H1 (cell line): Measurements from ENCODE around the gene LRRC2. TPM values are rescaled to one million over a fixed set of nuclear protein-coding genes. Genes with fewer than 3 reads are reported as not detected.

ENCODE experiments used
- ASH2L ChIP-seq: fragments of 200-600, 300-600 bp; sonication (generic); IDR thresholded peaks from one replicate; pipeline ENCODE4 v1.7.1; 2017; ENCODE audit warnings: low read length
- CBX5 ChIP-seq: fragments of 300-800, 300-1000 bp; sonication (generic); IDR thresholded peaks from 2 replicates; pipeline ENCODE4 v1.7.1; 2016; ENCODE audit warnings: antibody characterized with exemption, low read length, low read depth
- CHD1 ChIP-seq: IDR thresholded peaks from 2 replicates; pipeline ENCODE4 v1.6.1; 2012; ENCODE audit warnings: low read depth, low read length, improper control_type of control experiment
- NANOG ChIP-seq: IDR thresholded peaks from 2 replicates; pipeline ENCODE4 v1.6.1; 2011; ENCODE audit warnings: low read length, low read depth, mild to moderate bottlenecking, inconsistent platforms; ENCODE audit not compliant: insufficient read depth, poor library complexity, severe bottlenecking
- polyA plus RNA-seq, 7 experiments: library from polyadenylated mRNA; depleted of rRNA in 3 of 7; stranded (reverse) in 5 of 7; unstranded in 2 of 7; fragments of >200 nt in 5 of 7; fragments of 200-250 nt in 2 of 7; gene quantifications; 1 replicate in 5 of 7; 2 replicates in 1 of 7; 4 replicates in 1 of 7; pipeline versions ENCODE4 v1.2.1 to v1.2.3, GENCODE V29; 2011 to 2013; ENCODE audit warnings: missing spikeins in 2 of 7, mixed read lengths in 2 of 7
- total RNA-seq: library from RNA; stranded (reverse); fragmentation: NEBNext Ultra II Directional; extraction: Animal tissue kit (Norgen Biotek cat#: 25700); gene quantifications from 2 replicates; pipeline ENCODE4 v1.2.1, GENCODE V29; 2021
- TF ChIP-seq, protein P1 (sequence below), 3 experiments: IDR thresholded peaks; 1 replicate in 2 of 3; 2 replicates in 1 of 3; pipeline versions ENCODE4 v1.5.1 to v1.6.1; 2011; ENCODE audit warnings: low read length in 3 of 3, mild to moderate bottlenecking in 3 of 3, inconsistent platforms in 2 of 3, low read depth in 1 of 3, moderate library complexity in 1 of 3; ENCODE audit not compliant: insufficient read depth in 1 of 3; ENCODE audit errors: control extremely low read depth in 1 of 3

LRRC2 gene
- total and polyA plus RNA-seq, 2 of the 8 experiments (the other 6 are each of a cell fraction or from before 2014, with no cell fraction given), result 1.4 to 6.4 TPM

DNA sequence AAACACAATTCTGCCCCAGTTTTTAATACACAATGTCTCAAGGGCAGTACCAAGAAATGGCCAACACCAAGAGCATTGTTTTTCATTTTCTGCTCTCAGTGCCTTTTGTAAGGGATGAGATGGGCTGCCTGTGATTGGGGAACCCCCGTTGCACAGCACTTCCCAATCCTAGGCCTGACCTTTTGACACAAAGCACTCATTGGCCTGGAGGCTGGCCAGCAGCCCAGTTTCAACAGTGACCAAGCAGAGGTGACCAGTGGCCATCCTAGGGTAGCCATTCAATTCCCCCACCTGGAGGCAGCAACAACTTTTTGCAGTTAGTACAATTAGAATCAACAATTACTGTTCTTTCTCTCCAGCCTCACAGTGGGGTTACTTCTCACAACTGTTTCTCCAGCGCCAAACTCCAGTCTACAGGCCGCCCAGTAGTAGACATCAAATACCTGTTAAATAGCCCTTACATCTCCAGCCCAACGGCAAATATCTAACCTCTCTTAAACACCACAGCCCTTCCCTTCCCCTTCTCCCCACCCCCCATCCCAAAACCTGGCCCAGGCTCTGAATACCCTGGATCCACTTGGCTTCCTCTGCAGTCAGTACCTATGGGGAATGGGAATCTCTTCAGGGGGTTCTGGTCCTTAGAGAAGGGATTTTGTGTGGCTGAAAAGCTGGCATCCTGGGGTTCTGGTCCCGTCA is 8.9 kb upstream of the LRRC2 start (continued):
- TF ChIP-seq, protein P1, sequence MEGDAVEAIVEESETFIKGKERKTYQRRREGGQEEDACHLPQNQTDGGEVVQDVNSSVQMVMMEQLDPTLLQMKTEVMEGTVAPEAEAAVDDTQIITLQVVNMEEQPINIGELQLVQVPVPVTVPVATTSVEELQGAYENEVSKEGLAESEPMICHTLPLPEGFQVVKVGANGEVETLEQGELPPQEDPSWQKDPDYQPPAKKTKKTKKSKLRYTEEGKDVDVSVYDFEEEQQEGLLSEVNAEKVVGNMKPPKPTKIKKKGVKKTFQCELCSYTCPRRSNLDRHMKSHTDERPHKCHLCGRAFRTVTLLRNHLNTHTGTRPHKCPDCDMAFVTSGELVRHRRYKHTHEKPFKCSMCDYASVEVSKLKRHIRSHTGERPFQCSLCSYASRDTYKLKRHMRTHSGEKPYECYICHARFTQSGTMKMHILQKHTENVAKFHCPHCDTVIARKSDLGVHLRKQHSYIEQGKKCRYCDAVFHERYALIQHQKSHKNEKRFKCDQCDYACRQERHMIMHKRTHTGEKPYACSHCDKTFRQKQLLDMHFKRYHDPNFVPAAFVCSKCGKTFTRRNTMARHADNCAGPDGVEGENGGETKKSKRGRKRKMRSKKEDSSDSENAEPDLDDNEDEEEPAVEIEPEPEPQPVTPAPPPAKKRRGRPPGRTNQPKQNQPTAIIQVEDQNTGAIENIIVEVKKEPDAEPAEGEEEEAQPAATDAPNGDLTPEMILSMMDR (IDR thresholded peaks at IDR 0.05; ENCODE audit: control extremely low read depth in 1 of 3, insufficient read depth in 1 of 3, low read depth in 1 of 3, low read length in 3 of 3), result peak in 1 of 3 experiments; percentile 2; a peak in 1 of 4 replicates
- TF ChIP-seq CBX5 (no peak), NANOG (no peak), CHD1 (no peak), ASH2L (peak; percentile 5)
